Ovary (tissue), 3 donors: Measurements from ENCODE around the gene OR4C6.

Source experiments
- CTCF ChIP-seq, 3 donors: fragments of 450-650 bp in 2 of 3; fragments of 200-600 bp in 1 of 3; IDR thresholded peaks; one replicate each; pipeline versions ENCODE4 v1.5.1 to v1.8.0; 2016 to 2022; ENCODE audit warnings: antibody characterized with exemption in 3 of 3, mild to moderate bottlenecking in 1 of 3
- EP300 ChIP-seq: sonication (generic); formaldehyde crosslinking; IDR thresholded peaks from one replicate; pipeline ENCODE4 v1.6.1; 2017; ENCODE audit warnings: antibody characterized with exemption
- donor health status: DM: no; HTN: no; CAD: no.

GRCh38 chr11:55701429-55701828, 39.4 kb downstream of the OR4C6 start:
- TF ChIP-seq EP300 (no peak), CTCF (IDR thresholded peaks at IDR 0.05) (no peak)
